Measurements from ENCODE around the gene SP1.

DNA sequence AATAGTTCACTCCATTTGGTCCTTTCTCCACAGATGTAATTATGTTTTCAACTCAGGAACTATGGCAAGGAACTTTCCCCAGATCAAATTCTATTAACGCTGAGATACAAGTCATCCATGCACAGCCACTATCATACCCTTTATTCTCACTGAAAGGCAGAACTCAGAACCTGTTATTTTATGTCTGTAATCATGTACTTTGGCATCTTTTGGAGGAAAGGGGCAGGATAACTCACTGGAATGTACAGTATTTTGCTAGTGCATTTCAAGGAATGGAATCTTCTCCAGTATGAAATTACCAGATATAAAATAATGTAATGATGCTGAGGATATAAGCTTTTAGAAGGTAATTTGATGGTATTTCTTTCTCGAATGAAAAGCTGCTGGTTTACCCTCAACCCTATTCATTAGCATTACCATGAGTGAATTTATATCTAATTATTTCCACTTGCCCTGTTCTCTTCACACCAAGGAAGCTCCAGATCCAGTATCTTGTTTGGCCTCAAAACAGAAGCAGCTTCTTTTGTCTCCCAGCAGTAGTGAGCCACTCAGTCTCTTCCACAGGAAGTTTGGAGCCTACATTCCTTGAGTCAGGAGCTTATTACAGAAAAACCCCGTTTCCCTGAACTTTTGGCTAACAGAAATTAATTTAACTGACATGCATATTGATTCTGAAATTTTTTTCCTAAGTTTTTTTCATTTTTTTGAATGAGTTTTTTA lies 33.7 kb downstream of the SP1 start:
- TF ChIP-seq EZH2 (IDR thresholded peaks at IDR 0.05; ENCODE audit: borderline replicate concordance, insufficient read depth, low read depth, low read length, poor library complexity, severe bottlenecking), result no peak
- TF ChIP-seq, protein P1, sequence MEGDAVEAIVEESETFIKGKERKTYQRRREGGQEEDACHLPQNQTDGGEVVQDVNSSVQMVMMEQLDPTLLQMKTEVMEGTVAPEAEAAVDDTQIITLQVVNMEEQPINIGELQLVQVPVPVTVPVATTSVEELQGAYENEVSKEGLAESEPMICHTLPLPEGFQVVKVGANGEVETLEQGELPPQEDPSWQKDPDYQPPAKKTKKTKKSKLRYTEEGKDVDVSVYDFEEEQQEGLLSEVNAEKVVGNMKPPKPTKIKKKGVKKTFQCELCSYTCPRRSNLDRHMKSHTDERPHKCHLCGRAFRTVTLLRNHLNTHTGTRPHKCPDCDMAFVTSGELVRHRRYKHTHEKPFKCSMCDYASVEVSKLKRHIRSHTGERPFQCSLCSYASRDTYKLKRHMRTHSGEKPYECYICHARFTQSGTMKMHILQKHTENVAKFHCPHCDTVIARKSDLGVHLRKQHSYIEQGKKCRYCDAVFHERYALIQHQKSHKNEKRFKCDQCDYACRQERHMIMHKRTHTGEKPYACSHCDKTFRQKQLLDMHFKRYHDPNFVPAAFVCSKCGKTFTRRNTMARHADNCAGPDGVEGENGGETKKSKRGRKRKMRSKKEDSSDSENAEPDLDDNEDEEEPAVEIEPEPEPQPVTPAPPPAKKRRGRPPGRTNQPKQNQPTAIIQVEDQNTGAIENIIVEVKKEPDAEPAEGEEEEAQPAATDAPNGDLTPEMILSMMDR (IDR thresholded peaks at IDR 0.05), result no peak
